HG02623 (cell line): Measurements from ENCODE around the gene USF1.
"Not testable (repeated sequence)": the region's sequence is repeated elsewhere in the genome, so short reads cannot be mapped to it uniquely, and the experiment has no call there.

Experiments used
- ATAC-seq: cut with Tn5 transposase; IDR thresholded peaks from one replicate; pipeline ENCODE4 v1.9.1; 2021; ENCODE audit warnings: moderate library complexity; ENCODE audit not compliant: unreplicated experiment

USF1 gene

GRCh38 chr1:161079436-161080110 is 33.8 kb upstream of the USF1 start:
- no peak for ATAC-seq

- no peak for ATAC-seq
Measured at GRCh38 chr1:161077426-161077825, 31.6 kb upstream of the USF1 start.

GRCh38 chr1:161076410-161076809 is 30.6 kb upstream of the USF1 start:
- ATAC-seq: no peak

- no peak for ATAC-seq
Measured at GRCh38 chr1:161074676-161075368, 29.0 kb upstream of the USF1 start.

GRCh38 chr1:161073474-161074121 is 27.8 kb upstream of the USF1 start:
- ATAC-seq: no peak

- ATAC-seq: no peak
Measured at GRCh38 chr1:161072751-161073449, 27.1 kb upstream of the USF1 start.

GRCh38 chr1:161071886-161072371 is 26.2 kb upstream of the USF1 start:
- no peak for ATAC-seq

GRCh38 chr1:161070761-161071160 is 25.0 kb upstream of the USF1 start:
- no peak for ATAC-seq

GRCh38 chr1:161069731-161070270 is 24.0 kb upstream of the USF1 start, which contains the start of gene ARHGAP30:
TSS of gene ARHGAP30 (minus strand) at chr1:161069891. CDS start at chr1:161069624, 267 bp downstream.
- ATAC-seq: peak; percentile 66

GRCh38 chr1:161069241-161069640 is 23.5 kb upstream of the USF1 start:
- ATAC-seq: no peak

- peak; percentile 45 for ATAC-seq
Measured at GRCh38 chr1:161068306-161069234, 22.8 kb upstream of the USF1 start.

- no peak for ATAC-seq
Measured at GRCh38 chr1:161066694-161067093, 20.9 kb upstream of the USF1 start.

- not testable (repeated sequence) for ATAC-seq
Measured at GRCh38 chr1:161065681-161066080, 19.9 kb upstream of the USF1 start.

- not testable (repeated sequence) for ATAC-seq
Measured at GRCh38 chr1:161063936-161064335, 18.2 kb upstream of the USF1 start.

- ATAC-seq: no peak
Measured at GRCh38 chr1:161061419-161061818, 15.6 kb upstream of the USF1 start.

- ATAC-seq: no peak
Measured at GRCh38 chr1:161059293-161059692, 13.5 kb upstream of the USF1 start.

- ATAC-seq: no peak
Measured at GRCh38 chr1:161054805-161055204, 9.0 kb upstream of the USF1 start.

GRCh38 chr1:161054232-161054631 is 8.5 kb upstream of the USF1 start:
- ATAC-seq: no peak

GRCh38 chr1:161052899-161053298 is 7.1 kb upstream of the USF1 start:
- ATAC-seq: no peak

GRCh38 chr1:161051219-161051618 is 5.4 kb upstream of the USF1 start:
- no peak for ATAC-seq
